Measurements from ENCODE around the gene PSMD8.

PSMD8 gene

GRCh38 chr19:38383743-38384142, 9.4 kb downstream of the PSMD8 start:
- no peaks in the 10 kb centered on the region for H3K9me2 ChIP-seq (replicated peaks; ENCODE audit: insufficient read depth, low read length)
- no peaks in the 10 kb centered on the region for H3K27me3 ChIP-seq (ENCODE audit: low read length)
- H3K9ac ChIP-seq (ENCODE audit: low read length) = no peak overlapping the region
- no peak overlapping the region for H3K4me3 ChIP-seq (ENCODE audit: insufficient read depth, low read length, poor library complexity, severe bottlenecking)
- no peak overlapping the region for H3K27ac ChIP-seq (ENCODE audit: low read depth, low read length)
- no peaks in the 10 kb centered on the region for H3F3A ChIP-seq (ENCODE audit: insufficient read depth)
- no peaks in the 10 kb centered on the region for H4K20me1 ChIP-seq (ENCODE audit: low read depth, low read length)
- H3K79me2 ChIP-seq (ENCODE audit: insufficient read depth, low read length) = no peaks in the 10 kb centered on the region
- H3K9me3 ChIP-seq (ENCODE audit: insufficient read depth, low read length) = no peaks in the 10 kb centered on the region
- no peak overlapping the region for H3K4me2 ChIP-seq (ENCODE audit: low read depth, low read length, poor library complexity, severe bottlenecking)
- no peaks in the 10 kb centered on the region for H3K36me3 ChIP-seq (ENCODE audit: low read length)
- TF ChIP-seq CTCF (IDR thresholded peaks at IDR 0.05; ENCODE audit: insufficient read depth, low read length, poor library complexity, severe bottlenecking) (no peak), EZH2phosphoT487 (conservative IDR thresholded peaks at IDR 0.05; ENCODE audit: low read length) (no peak)
- no peak overlapping the region for H2AFZ ChIP-seq (ENCODE audit: low read depth, low read length, severe bottlenecking)

- no peaks in the 10 kb centered on the region for H3K27me3 ChIP-seq (ENCODE audit: low read length)
- TF ChIP-seq CTCF (IDR thresholded peaks at IDR 0.05; ENCODE audit: insufficient read depth, low read length, poor library complexity, severe bottlenecking) = peak; percentile 28
- no peak for TF ChIP-seq EZH2phosphoT487 (conservative IDR thresholded peaks at IDR 0.05; ENCODE audit: low read length)
- no peak overlapping the region for H2AFZ ChIP-seq (ENCODE audit: low read depth, low read length, severe bottlenecking)
- no peaks in the 10 kb centered on the region for H3K79me2 ChIP-seq (ENCODE audit: insufficient read depth, low read length)
- H4K20me1 ChIP-seq (ENCODE audit: low read depth, low read length) = no peaks in the 10 kb centered on the region
- H3K27ac ChIP-seq (ENCODE audit: low read depth, low read length) = no peak overlapping the region
- H3K4me3 ChIP-seq (ENCODE audit: insufficient read depth, low read length, poor library complexity, severe bottlenecking) = no peak overlapping the region
- H3F3A ChIP-seq (ENCODE audit: insufficient read depth) = no peaks in the 10 kb centered on the region
- H3K9ac ChIP-seq (ENCODE audit: low read length) = no peak overlapping the region
- no peaks in the 10 kb centered on the region for H3K9me2 ChIP-seq (replicated peaks; ENCODE audit: insufficient read depth, low read length)
- no peaks in the 10 kb centered on the region for H3K9me3 ChIP-seq (ENCODE audit: insufficient read depth, low read length)
- H3K36me3 ChIP-seq (ENCODE audit: low read length) = no peaks in the 10 kb centered on the region
- H3K4me2 ChIP-seq (ENCODE audit: low read depth, low read length, poor library complexity, severe bottlenecking) = no peak overlapping the region
Measured at GRCh38 chr19:38384209-38385027, 10.0 kb downstream of the PSMD8 start.

- no peak overlapping the region for H3K4me2 ChIP-seq (ENCODE audit: low read depth, low read length, poor library complexity, severe bottlenecking)
- H3K9me2 ChIP-seq (replicated peaks; ENCODE audit: insufficient read depth, low read length) = no peaks in the 10 kb centered on the region
- H2AFZ ChIP-seq (ENCODE audit: low read depth, low read length, severe bottlenecking) = no peak overlapping the region
- no peaks in the 10 kb centered on the region for H3K36me3 ChIP-seq (ENCODE audit: low read length)
- H4K20me1 ChIP-seq (ENCODE audit: low read depth, low read length) = no peaks in the 10 kb centered on the region
- H3K9ac ChIP-seq (ENCODE audit: low read length) = no peak overlapping the region
- H3K4me3 ChIP-seq (ENCODE audit: insufficient read depth, low read length, poor library complexity, severe bottlenecking) = no peak overlapping the region
- H3F3A ChIP-seq (ENCODE audit: insufficient read depth) = no peaks in the 10 kb centered on the region
- no peak overlapping the region for H3K27ac ChIP-seq (ENCODE audit: low read depth, low read length)
- TF ChIP-seq EZH2phosphoT487 (conservative IDR thresholded peaks at IDR 0.05; ENCODE audit: low read length) = no peak
- no peak for TF ChIP-seq CTCF (IDR thresholded peaks at IDR 0.05; ENCODE audit: insufficient read depth, low read length, poor library complexity, severe bottlenecking)
- H3K79me2 ChIP-seq (ENCODE audit: insufficient read depth, low read length) = no peaks in the 10 kb centered on the region
- no peaks in the 10 kb centered on the region for H3K9me3 ChIP-seq (ENCODE audit: insufficient read depth, low read length)
- H3K27me3 ChIP-seq (ENCODE audit: low read length) = no peaks in the 10 kb centered on the region
Measured at GRCh38 chr19:38385057-38385803, 10.9 kb downstream of the PSMD8 start.

All from SU-DHL-6 (cell line).